Neuronal stem cell (in vitro differentiated cells): ENCODE measurements around the gene CMTM3.

Experiments used
- DNase-seq: peaks from one replicate; pipeline ENCODE4 v3.0.0-alpha.2; 2013; ENCODE audit warnings: low spot score
- H2AFZ ChIP-seq: one replicate; pipeline ENCODE4 v1.6.1; 2013; ENCODE audit warnings: mild to moderate bottlenecking, low read length, inconsistent platforms
- H2AK5ac ChIP-seq: 2 replicates; pipeline ENCODE4 v1.6.1; 2013; ENCODE audit warnings: low read depth, mild to moderate bottlenecking, inconsistent platforms, low read length, moderate library complexity, mixed read lengths
- H2BK120ac ChIP-seq: 2 replicates; pipeline ENCODE4 v1.6.1; 2013; ENCODE audit warnings: low read depth, mild to moderate bottlenecking, inconsistent platforms, low read length, moderate library complexity, mixed read lengths
- H2BK12ac ChIP-seq: one replicate; pipeline ENCODE4 v1.6.1; 2013; ENCODE audit warnings: low read length, inconsistent platforms
- H2BK15ac ChIP-seq: 2 replicates; pipeline ENCODE4 v1.6.1; 2013; ENCODE audit warnings: mild to moderate bottlenecking, low read length, inconsistent platforms, mixed read lengths
- H2BK5ac ChIP-seq: one replicate; pipeline ENCODE4 v1.6.1; 2013; ENCODE audit warnings: inconsistent platforms, mild to moderate bottlenecking, low read length, moderate library complexity
- H3K14ac ChIP-seq: one replicate; pipeline ENCODE4 v1.6.1; 2013; ENCODE audit warnings: low read length, inconsistent platforms
- H3K18ac ChIP-seq: 2 replicates; pipeline ENCODE4 v1.6.1; 2013; ENCODE audit warnings: low read length, inconsistent platforms
- H3K23ac ChIP-seq: 2 replicates; pipeline ENCODE4 v1.6.1; 2013; ENCODE audit warnings: low read depth, mild to moderate bottlenecking, mixed read lengths, low read length, inconsistent platforms; ENCODE audit not compliant: poor library complexity
- H3K27ac ChIP-seq: replicated peaks from 3 replicates; pipeline ENCODE4 v1.5.1; 2013; ENCODE audit warnings: low read length, inconsistent platforms
- H3K27me3 ChIP-seq, 3 experiments: 2 replicates each; pipeline ENCODE4 v1.6.1; 2013; ENCODE audit warnings: low read length in 3 of 3, mild to moderate bottlenecking in 2 of 3, inconsistent platforms in 1 of 3, low read depth in 1 of 3, mixed read lengths in 1 of 3, moderate library complexity in 1 of 3; ENCODE audit not compliant: control insufficient read depth in 3 of 3, insufficient read depth in 3 of 3
- H3K36me3 ChIP-seq, 2 donors: replicated peaks in 1 of 2; 2 replicates each; pipeline ENCODE4 v1.6.1; 2013; ENCODE audit warnings: low read length in 2 of 2; ENCODE audit not compliant: control insufficient read depth in 2 of 2, insufficient read depth in 2 of 2
- H3K4ac ChIP-seq: 2 replicates; pipeline ENCODE4 v1.6.1; 2013; ENCODE audit warnings: inconsistent platforms, mild to moderate bottlenecking, low read length, moderate library complexity
- H3K4me1 ChIP-seq, 2 donors: 1 replicate in 1 of 2; 2 replicates in 1 of 2; pipeline ENCODE4 v1.6.1; 2013; ENCODE audit warnings: low read length in 2 of 2, low read depth in 1 of 2; ENCODE audit not compliant: control insufficient read depth in 2 of 2, insufficient read depth in 1 of 2
- H3K4me2 ChIP-seq: one replicate; pipeline ENCODE4 v1.6.1; 2013; ENCODE audit warnings: mild to moderate bottlenecking, low read length, inconsistent platforms; ENCODE audit not compliant: insufficient read depth, poor library complexity, severe bottlenecking
- H3K4me3 ChIP-seq, 2 donors: 2 replicates each; pipeline ENCODE4 v1.5.1; 2013; ENCODE audit warnings: low read length in 2 of 2, mild to moderate bottlenecking in 2 of 2, inconsistent platforms in 1 of 2, moderate library complexity in 1 of 2
- H3K79me1 ChIP-seq: one replicate; pipeline ENCODE4 v1.6.1; 2013; ENCODE audit warnings: low read depth, mild to moderate bottlenecking, inconsistent platforms, low read length, moderate library complexity
- H3K9ac ChIP-seq: one replicate; pipeline ENCODE4 v1.6.1; 2013; ENCODE audit warnings: mild to moderate bottlenecking, low read depth, low read length, inconsistent platforms; ENCODE audit not compliant: poor library complexity
- H3K9me3 ChIP-seq, 2 donors: replicated peaks in 1 of 2; 2 replicates each; pipeline versions ENCODE3 to v1.6.1; 2013; ENCODE audit warnings: low read length in 2 of 2, mild to moderate bottlenecking in 2 of 2, inconsistent platforms in 1 of 2, low read depth in 1 of 2, mixed read lengths in 1 of 2, moderate library complexity in 1 of 2; ENCODE audit not compliant: control insufficient read depth in 2 of 2, insufficient read depth in 1 of 2
- H4K8ac ChIP-seq: one replicate; pipeline ENCODE4 v1.6.1; 2013; ENCODE audit warnings: low read depth, mild to moderate bottlenecking, inconsistent platforms, low read length, moderate library complexity
- H4K91ac ChIP-seq: one replicate; pipeline ENCODE4 v1.6.1; 2013; ENCODE audit warnings: low read length, low read depth, mild to moderate bottlenecking, inconsistent platforms; ENCODE audit not compliant: poor library complexity
- WGBS, 2 donors: extraction: QIAGEN DNeasy Blood & Tissue Kit; methylation state at CpG; one replicate each; pipeline ENCODE4 v1.1.7; 2013; ENCODE audit warnings: missing lambda C conversion rate in 2 of 2, mixed read lengths in 1 of 2; ENCODE audit not compliant: insufficient read length in 2 of 2, insufficient replicate concordance in 1 of 2; ENCODE audit errors: extremely low coverage in 2 of 2; 5-methylcytosine and 5-hydroxymethylcytosine counted together

The CMTM3 gene

GRCh38 chr16:66585481-66586239, 18.8 kb upstream of the CMTM3 start:
- Histone ChIP-seq H2BK120ac (no peak overlapping the region), H3K4ac (no peak overlapping the region), H3K79me1 (no peaks in the 10 kb centered on the region), H2AK5ac (no peak overlapping the region), H3K36me3 (peaks cover 0 to 2% of the 10 kb centered on the region in 2 donors), H3K27ac (no peak overlapping the region), H4K91ac (no peak overlapping the region), H3K23ac (no peak overlapping the region), H3K27me3 (no peaks in the 10 kb centered on the region), H2BK5ac (no peak overlapping the region), H2BK12ac (no peak overlapping the region), H3K4me3 (no peak overlapping the region), H3K4me1 (peaks cover 8 to 10% of the 10 kb centered on the region in 2 donors), H4K8ac (no peak overlapping the region), H2AFZ (peak overlapping the region; percentile 48), H3K14ac (no peak overlapping the region), H3K9me3 (no peaks in the 10 kb centered on the region), H3K18ac (peak overlapping the region; percentile 80), H3K9ac (peak overlapping the region; percentile 24), H2BK15ac (peak overlapping the region; percentile 6), H3K4me2 (no peak overlapping the region)
- no CpG with 5 or more reads among the region's 10 CpGs for WGBS, 2 donors
- DNase-seq, result no peak

- Histone ChIP-seq H2BK12ac (no peak overlapping the region), H3K27me3 (no peaks in the 10 kb centered on the region), H2AK5ac (no peak overlapping the region), H3K4me2 (no peak overlapping the region), H4K91ac (no peak overlapping the region), H2BK120ac (no peak overlapping the region), H3K36me3 (peaks cover 0 to 2% of the 10 kb centered on the region in 2 donors), H3K4me3 (no peak overlapping the region), H4K8ac (no peak overlapping the region), H3K9me3 (no peaks in the 10 kb centered on the region), H3K4ac (no peak overlapping the region), H3K79me1 (no peaks in the 10 kb centered on the region), H3K27ac (no peak overlapping the region), H3K23ac (no peak overlapping the region), H3K14ac (no peak overlapping the region), H2BK15ac (no peak overlapping the region), H3K9ac (no peak overlapping the region), H3K18ac (no peak overlapping the region), H2BK5ac (no peak overlapping the region), H2AFZ (no peak overlapping the region), H3K4me1 (no peaks in the 10 kb centered on the region)
- WGBS, 2 donors, result no CpG with 5 or more reads among the region's 7 CpGs
- no peak for DNase-seq
Measured at GRCh38 chr16:66587881-66588600, 16.5 kb upstream of the CMTM3 start.

GRCh38 chr16:66588981-66589713, 15.4 kb upstream of the CMTM3 start:
- Histone ChIP-seq H2AFZ (no peak overlapping the region), H3K27ac (no peak overlapping the region), H3K18ac (peak overlapping the region; percentile 90), H2BK15ac (no peak overlapping the region), H3K4me1 (no peaks in the 10 kb centered on the region), H3K79me1 (no peaks in the 10 kb centered on the region), H3K9me3 (no peaks in the 10 kb centered on the region), H3K36me3 (peaks cover 0 to 2% of the 10 kb centered on the region in 2 donors), H2BK12ac (no peak overlapping the region), H2BK120ac (peak overlapping the region; percentile 96), H2BK5ac (no peak overlapping the region), H4K91ac (no peak overlapping the region), H3K4me2 (no peak overlapping the region), H2AK5ac (peak overlapping the region; percentile 75), H3K14ac (no peak overlapping the region), H3K4me3 (no peak overlapping the region), H4K8ac (no peak overlapping the region), H3K27me3 (no peaks in the 10 kb centered on the region), H3K4ac (peak overlapping the region; percentile 55), H3K9ac (no peak overlapping the region), H3K23ac (no peak overlapping the region)
- WGBS, 2 donors, result no CpG with 5 or more reads among the region's 8 CpGs
- DNase-seq, result no peak

GRCh38 chr16:66590322-66590721, 14.2 kb upstream of the CMTM3 start:
- H3K4ac ChIP-seq, result no peak overlapping the region
- H3K14ac ChIP-seq, result no peak overlapping the region
- H3K4me3 ChIP-seq, result no peak overlapping the region
- H2BK12ac ChIP-seq, result no peak overlapping the region
- no peak overlapping the region for H2BK15ac ChIP-seq
- DNase-seq, result no peak
- H3K9ac ChIP-seq, result no peak overlapping the region
- H4K8ac ChIP-seq, result no peak overlapping the region
- no peaks in the 10 kb centered on the region for H3K79me1 ChIP-seq
- H3K23ac ChIP-seq, result no peak overlapping the region
- no peak overlapping the region for H2AK5ac ChIP-seq
- WGBS, 2 donors, result no CpG with 5 or more reads among the region's 8 CpGs
- no peaks in the 10 kb centered on the region for H3K9me3 ChIP-seq
- no peak overlapping the region for H2BK120ac ChIP-seq
- H3K36me3 ChIP-seq, result peaks cover 0 to 2% of the 10 kb centered on the region in 2 donors
- H3K27me3 ChIP-seq, result no peaks in the 10 kb centered on the region
- no peak overlapping the region for H2BK5ac ChIP-seq
- no peak overlapping the region for H2AFZ ChIP-seq
- H3K4me2 ChIP-seq, result no peak overlapping the region
- no peak overlapping the region for H3K27ac ChIP-seq
- no peak overlapping the region for H3K18ac ChIP-seq
- H3K4me1 ChIP-seq, result no peaks in the 10 kb centered on the region
- no peak overlapping the region for H4K91ac ChIP-seq
